ENCODE results near the gene ZNF627. TPM values are rescaled to one million over a fixed set of nuclear protein-coding genes. Genes with fewer than 3 reads are reported as not detected.

The ZNF627 gene
- polyA plus RNA-seq, 2 donors = 2.5 to 3.0 TPM

GRCh38 chr19:11662278-11662677 is 65.0 kb downstream of the ZNF627 start:
- 93 to 95% methylated on average over 30 of the region's 30 CpGs for WGBS, 2 donors

GRCh38 chr19:11663181-11663591 is 65.9 kb downstream of the ZNF627 start:
- 64 to 69% methylated on average over 8 of the region's 8 CpGs for WGBS, 2 donors
- Histone ChIP-seq H3K27me3 (ENCODE audit: control insufficient read depth in 1 of 2, insufficient read depth in 2 of 2, low read length in 2 of 2) (no peaks in the 10 kb centered on the region), H3K9me3 (ENCODE audit: control insufficient read depth in 2 of 2, insufficient read depth in 1 of 2, low read depth in 1 of 2, low read length in 1 of 2) (no peaks in the 10 kb centered on the region), H3K36me3 (ENCODE audit: control insufficient read depth in 2 of 2, insufficient read depth in 2 of 2, low read length in 1 of 2) (no peaks in the 10 kb centered on the region), H3K4me1 (ENCODE audit: control insufficient read depth in 2 of 2, insufficient read depth in 2 of 2, low read length in 1 of 2) (no peaks in the 10 kb centered on the region), H3K4me3 (ENCODE audit: low read depth in 1 of 2, low read length in 2 of 2) (no peak overlapping the region), H3K27ac (ENCODE audit: low read depth in 2 of 2, low read length in 1 of 2) (no peak overlapping the region)

More at GRCh38 chr19:11662278-11662677, 65.0 kb downstream of the ZNF627 start:
- no peak overlapping the region for H3K4me3 ChIP-seq (ENCODE audit: low read depth in 1 of 2, low read length in 2 of 2)
- H3K27me3 ChIP-seq (ENCODE audit: control insufficient read depth in 1 of 2, insufficient read depth in 2 of 2, low read length in 2 of 2) = no peaks in the 10 kb centered on the region
- H3K27ac ChIP-seq (ENCODE audit: low read depth in 2 of 2, low read length in 1 of 2) = no peak overlapping the region
- H3K36me3 ChIP-seq (ENCODE audit: control insufficient read depth in 2 of 2, insufficient read depth in 2 of 2, low read length in 1 of 2) = no peaks in the 10 kb centered on the region
- no peaks in the 10 kb centered on the region for H3K4me1 ChIP-seq (ENCODE audit: control insufficient read depth in 2 of 2, insufficient read depth in 2 of 2, low read length in 1 of 2)
- H3K9me3 ChIP-seq (ENCODE audit: control insufficient read depth in 2 of 2, insufficient read depth in 1 of 2, low read depth in 1 of 2, low read length in 1 of 2) = no peaks in the 10 kb centered on the region

Other genes with a start within 250 kb of the ZNF627 start
- 1 to 10 TPM; 7.3 to 8.6 TPM for gene PLPPR2, start 242.1 kb upstream of the ZNF627 start, polyA plus RNA-seq
- 1 to 10 TPM; 2.2 to 2.8 TPM for gene SWSAP1, start 222.8 kb upstream of the ZNF627 start, polyA plus RNA-seq
- gene EPOR, start 213.2 kb upstream of the ZNF627 start, polyA plus RNA-seq = 1 to 10 TPM; 1.2 to 1.4 TPM
- gene RGL3, start 178.2 kb upstream of the ZNF627 start, polyA plus RNA-seq = 1 to 10 TPM in 1 of 2 donors, under 1 TPM in 1; 0.87 to 3.6 TPM
- under 1 TPM; 0.06 to 0.20 TPM for gene ODAD3, start 162.4 kb upstream of the ZNF627 start, polyA plus RNA-seq
- 10 to 100 TPM; 76.7 to 86.9 TPM for gene PRKCSH, start 161.8 kb upstream of the ZNF627 start, polyA plus RNA-seq
- gene ELAVL3, start 116.4 kb upstream of the ZNF627 start, polyA plus RNA-seq = not detected
- gene ZNF653, start 91.6 kb upstream of the ZNF627 start, polyA plus RNA-seq = 1 to 10 TPM; 6.2 to 9.2 TPM
- 10 to 100 TPM; 36.3 to 41.2 TPM for gene ECSIT, start 68.3 kb upstream of the ZNF627 start, polyA plus RNA-seq
- 100 to 1,000 TPM in 1 of 2 donors, 10 to 100 TPM in 1; 85.0 to 234 TPM for gene CNN1, start 58.6 kb upstream of the ZNF627 start, polyA plus RNA-seq
- 10 to 100 TPM; 43.4 to 46.6 TPM for gene ELOF1, start 38.3 kb upstream of the ZNF627 start, polyA plus RNA-seq
- 10 to 100 TPM; 23.5 to 33.9 TPM for gene ACP5, start 19.8 kb upstream of the ZNF627 start, polyA plus RNA-seq
- 1 to 10 TPM; 6.6 to 9.5 TPM for gene ZNF823, start 141.5 kb downstream of the ZNF627 start, polyA plus RNA-seq
- gene ZNF441, start 169.5 kb downstream of the ZNF627 start, polyA plus RNA-seq = 1 to 10 TPM; 1.6 to 2.2 TPM
- under 1 TPM; 0.19 to 0.53 TPM for gene ZNF491, start 201.0 kb downstream of the ZNF627 start, polyA plus RNA-seq
- gene ZNF440, start 216.8 kb downstream of the ZNF627 start, polyA plus RNA-seq = 10 to 100 TPM in 1 of 2 donors, 1 to 10 TPM in 1; 5.1 to 16.1 TPM

All from esophagus (tissue), 2 donors.